22Rv1 (cell line): Measurements from ENCODE around the gene GFER.
"Not testable (repeated sequence)": the region's sequence is repeated elsewhere in the genome, so short reads cannot be mapped to it uniquely, and the experiment has no call there.

ENCODE experiments used
- CTCF ChIP-seq: fragments of 450-650 bp; IDR thresholded peaks from 2 replicates; pipeline ENCODE4 v1.5.1; 2017; ENCODE audit warnings: mild to moderate bottlenecking
- ZFX ChIP-seq: fragments of 450-650 bp; IDR thresholded peaks from 2 replicates; pipeline ENCODE4 v1.6.1; 2017; ENCODE audit warnings: antibody characterized with exemption, borderline replicate concordance

- not testable (repeated sequence) for TF ChIP-seq CTCF, ZFX
Measured at GRCh38 chr16:1958143-1958491, 25.9 kb upstream of the GFER start.
